ENCODE results near the gene C7orf33.

C7orf33 gene

DNA sequence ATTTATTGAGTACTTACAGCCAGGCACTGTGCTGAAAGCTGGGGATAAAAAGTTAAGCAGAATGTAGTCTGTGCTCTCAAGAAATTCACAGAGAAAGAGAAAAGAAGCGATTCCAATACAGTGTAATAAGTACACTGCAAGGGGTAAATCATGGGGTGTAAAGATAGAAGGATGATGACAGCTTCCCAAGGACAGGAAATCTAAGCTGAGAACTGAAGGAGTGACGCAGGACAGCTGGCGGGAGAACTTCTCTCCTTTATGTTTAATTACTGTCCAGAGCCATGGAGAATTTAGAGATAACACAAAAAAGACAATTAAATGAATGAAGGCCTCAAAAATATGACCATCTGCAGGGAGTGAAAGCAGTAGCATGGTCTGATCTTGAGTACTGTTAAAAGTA lies 34.8 kb downstream of the C7orf33 start:
- Histone ChIP-seq H3K27ac (replicated peaks) (no peak overlapping the region), H3K4me3 (replicated peaks; ENCODE audit: insufficient read depth, low read length) (no peak overlapping the region), H3K27me3 (ENCODE audit: insufficient read depth, poor library complexity, severe bottlenecking) (no peaks in the 10 kb centered on the region)
- TF ChIP-seq GABPA (IDR thresholded peaks at IDR 0.05; ENCODE audit: low read depth) (no peak), POLR2AphosphoS5 (IDR thresholded peaks at IDR 0.05; ENCODE audit: low read depth) (no peak), SPI1 (IDR thresholded peaks at IDR 0.05; ENCODE audit: borderline replicate concordance, low read depth) (no peak)
- TF ChIP-seq, protein P1, sequence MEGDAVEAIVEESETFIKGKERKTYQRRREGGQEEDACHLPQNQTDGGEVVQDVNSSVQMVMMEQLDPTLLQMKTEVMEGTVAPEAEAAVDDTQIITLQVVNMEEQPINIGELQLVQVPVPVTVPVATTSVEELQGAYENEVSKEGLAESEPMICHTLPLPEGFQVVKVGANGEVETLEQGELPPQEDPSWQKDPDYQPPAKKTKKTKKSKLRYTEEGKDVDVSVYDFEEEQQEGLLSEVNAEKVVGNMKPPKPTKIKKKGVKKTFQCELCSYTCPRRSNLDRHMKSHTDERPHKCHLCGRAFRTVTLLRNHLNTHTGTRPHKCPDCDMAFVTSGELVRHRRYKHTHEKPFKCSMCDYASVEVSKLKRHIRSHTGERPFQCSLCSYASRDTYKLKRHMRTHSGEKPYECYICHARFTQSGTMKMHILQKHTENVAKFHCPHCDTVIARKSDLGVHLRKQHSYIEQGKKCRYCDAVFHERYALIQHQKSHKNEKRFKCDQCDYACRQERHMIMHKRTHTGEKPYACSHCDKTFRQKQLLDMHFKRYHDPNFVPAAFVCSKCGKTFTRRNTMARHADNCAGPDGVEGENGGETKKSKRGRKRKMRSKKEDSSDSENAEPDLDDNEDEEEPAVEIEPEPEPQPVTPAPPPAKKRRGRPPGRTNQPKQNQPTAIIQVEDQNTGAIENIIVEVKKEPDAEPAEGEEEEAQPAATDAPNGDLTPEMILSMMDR (IDR thresholded peaks at IDR 0.05; ENCODE audit: insufficient read depth, low read length) = no peak
- TF ChIP-seq, protein P2, sequence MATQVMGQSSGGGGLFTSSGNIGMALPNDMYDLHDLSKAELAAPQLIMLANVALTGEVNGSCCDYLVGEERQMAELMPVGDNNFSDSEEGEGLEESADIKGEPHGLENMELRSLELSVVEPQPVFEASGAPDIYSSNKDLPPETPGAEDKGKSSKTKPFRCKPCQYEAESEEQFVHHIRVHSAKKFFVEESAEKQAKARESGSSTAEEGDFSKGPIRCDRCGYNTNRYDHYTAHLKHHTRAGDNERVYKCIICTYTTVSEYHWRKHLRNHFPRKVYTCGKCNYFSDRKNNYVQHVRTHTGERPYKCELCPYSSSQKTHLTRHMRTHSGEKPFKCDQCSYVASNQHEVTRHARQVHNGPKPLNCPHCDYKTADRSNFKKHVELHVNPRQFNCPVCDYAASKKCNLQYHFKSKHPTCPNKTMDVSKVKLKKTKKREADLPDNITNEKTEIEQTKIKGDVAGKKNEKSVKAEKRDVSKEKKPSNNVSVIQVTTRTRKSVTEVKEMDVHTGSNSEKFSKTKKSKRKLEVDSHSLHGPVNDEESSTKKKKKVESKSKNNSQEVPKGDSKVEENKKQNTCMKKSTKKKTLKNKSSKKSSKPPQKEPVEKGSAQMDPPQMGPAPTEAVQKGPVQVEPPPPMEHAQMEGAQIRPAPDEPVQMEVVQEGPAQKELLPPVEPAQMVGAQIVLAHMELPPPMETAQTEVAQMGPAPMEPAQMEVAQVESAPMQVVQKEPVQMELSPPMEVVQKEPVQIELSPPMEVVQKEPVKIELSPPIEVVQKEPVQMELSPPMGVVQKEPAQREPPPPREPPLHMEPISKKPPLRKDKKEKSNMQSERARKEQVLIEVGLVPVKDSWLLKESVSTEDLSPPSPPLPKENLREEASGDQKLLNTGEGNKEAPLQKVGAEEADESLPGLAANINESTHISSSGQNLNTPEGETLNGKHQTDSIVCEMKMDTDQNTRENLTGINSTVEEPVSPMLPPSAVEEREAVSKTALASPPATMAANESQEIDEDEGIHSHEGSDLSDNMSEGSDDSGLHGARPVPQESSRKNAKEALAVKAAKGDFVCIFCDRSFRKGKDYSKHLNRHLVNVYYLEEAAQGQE (IDR thresholded peaks at IDR 0.05; ENCODE audit: insufficient replicate concordance, low read depth) = no peak
- no peak for DNase-seq (ENCODE audit: low read depth in 1 of 2, low spot score in 1 of 2)

DNA sequence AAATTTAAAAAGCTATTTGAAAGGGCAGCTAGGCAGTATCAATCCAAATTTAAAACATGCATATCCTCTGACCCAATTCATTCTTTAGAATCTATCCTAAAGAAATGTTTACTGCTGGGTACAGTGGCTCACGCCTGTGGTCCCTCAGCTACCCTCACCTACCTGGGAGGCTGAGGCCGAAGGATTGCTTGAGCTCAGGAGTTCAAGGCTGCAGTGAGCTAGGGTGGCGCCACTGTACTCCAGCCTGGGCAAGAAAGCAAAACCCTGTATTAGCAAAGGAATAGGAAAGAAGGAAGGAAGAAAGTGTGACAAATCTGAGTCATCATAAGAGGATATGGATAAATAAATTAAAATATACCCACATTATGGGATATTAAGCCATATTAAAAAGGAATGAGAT lies 36.3 kb downstream of the C7orf33 start:
- Histone ChIP-seq H3K27me3 (ENCODE audit: insufficient read depth, poor library complexity, severe bottlenecking) (no peaks in the 10 kb centered on the region), H3K4me3 (replicated peaks; ENCODE audit: insufficient read depth, low read length) (no peak overlapping the region), H3K27ac (replicated peaks) (no peak overlapping the region)
- DNase-seq (ENCODE audit: low read depth in 1 of 2, low spot score in 1 of 2) = no peak
- TF ChIP-seq SPI1 (IDR thresholded peaks at IDR 0.05; ENCODE audit: borderline replicate concordance, low read depth) (no peak), GABPA (IDR thresholded peaks at IDR 0.05; ENCODE audit: low read depth) (no peak), POLR2AphosphoS5 (IDR thresholded peaks at IDR 0.05; ENCODE audit: low read depth) (no peak)
- TF ChIP-seq, protein P1 (IDR thresholded peaks at IDR 0.05; ENCODE audit: insufficient read depth, low read length) = no peak
- TF ChIP-seq, protein P2 (IDR thresholded peaks at IDR 0.05; ENCODE audit: insufficient replicate concordance, low read depth) = no peak

DNA sequence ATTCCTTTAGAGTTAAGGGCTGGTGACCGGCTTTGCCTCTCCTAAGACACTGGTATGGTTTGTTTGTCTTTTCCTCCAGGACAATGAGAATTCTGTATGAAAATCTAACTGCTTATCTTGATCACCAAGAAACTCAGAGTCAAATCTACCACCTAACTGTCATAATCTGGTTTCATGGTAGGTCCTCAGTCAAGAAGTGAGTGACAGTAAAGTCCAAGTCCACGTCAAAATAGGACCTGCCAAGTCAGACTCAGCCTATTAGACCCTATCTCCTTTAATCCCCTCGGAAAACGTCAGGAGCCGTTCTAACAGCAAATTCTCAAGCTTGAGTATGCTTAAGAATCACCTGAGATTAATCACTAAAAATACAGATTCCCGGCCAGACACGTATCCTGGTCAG lies 37.4 kb downstream of the C7orf33 start:
- Histone ChIP-seq H3K27ac (replicated peaks) (no peak overlapping the region), H3K27me3 (ENCODE audit: insufficient read depth, poor library complexity, severe bottlenecking) (no peaks in the 10 kb centered on the region), H3K4me3 (replicated peaks; ENCODE audit: insufficient read depth, low read length) (no peak overlapping the region)
- no peak for DNase-seq (ENCODE audit: low read depth in 1 of 2, low spot score in 1 of 2)
- TF ChIP-seq, protein P1 (IDR thresholded peaks at IDR 0.05; ENCODE audit: insufficient read depth, low read length) = no peak
- TF ChIP-seq SPI1 (IDR thresholded peaks at IDR 0.05; ENCODE audit: borderline replicate concordance, low read depth) = no peak
- no peak for TF ChIP-seq POLR2AphosphoS5 (IDR thresholded peaks at IDR 0.05; ENCODE audit: low read depth)
- TF ChIP-seq, protein P2 (IDR thresholded peaks at IDR 0.05; ENCODE audit: insufficient replicate concordance, low read depth) = no peak
- no peak for TF ChIP-seq GABPA (IDR thresholded peaks at IDR 0.05; ENCODE audit: low read depth)
